Fibroblast of lung (primary cell): ENCODE data around the gene SRI. TPM values are rescaled to one million over a fixed set of nuclear protein-coding genes. Genes with fewer than 3 reads are reported as not detected.

Source experiments
- DNase-seq, 2 donors: peaks; one replicate each; pipeline versions ENCODE4 v3.0.0 to v3.0.0-alpha.2; 2010; ENCODE audit warnings: low read depth in 2 of 2
- H2AFZ ChIP-seq: 2 replicates; pipeline ENCODE4 v1.5.1; 2012; ENCODE audit warnings: low read length, control low read depth, inconsistent platforms
- H3K27ac ChIP-seq: 2 replicates; pipeline ENCODE4 v1.5.1; 2011; ENCODE audit warnings: low read length, control low read depth; ENCODE audit not compliant: insufficient read depth
- H3K27me3 ChIP-seq: 2 replicates; pipeline ENCODE4 v1.5.1; 2011; ENCODE audit warnings: mild to moderate bottlenecking, low read length; ENCODE audit not compliant: control insufficient read depth, insufficient read depth
- H3K36me3 ChIP-seq: 2 replicates; pipeline ENCODE4 v1.5.1; 2011; ENCODE audit warnings: low read length; ENCODE audit not compliant: control insufficient read depth, insufficient read depth
- H3K4me1 ChIP-seq: 2 replicates; pipeline ENCODE4 v1.5.1; 2011; ENCODE audit warnings: low read length; ENCODE audit not compliant: control insufficient read depth, insufficient read depth; ENCODE audit errors: extremely low read depth
- H3K4me2 ChIP-seq: 2 replicates; pipeline ENCODE4 v1.5.1; 2011; ENCODE audit warnings: low read length, control low read depth; ENCODE audit not compliant: insufficient read depth; ENCODE audit errors: extremely low read depth
- H3K4me3 ChIP-seq, 4 experiments: fragments of 200-600 bp in 1 of 4; sonication (generic) in 1 of 4; replicated peaks in 1 of 4; 2 replicates each; pipeline ENCODE4 v1.5.1; 2011 to 2016; ENCODE audit warnings: low read length in 4 of 4, low read depth in 3 of 4, mild to moderate bottlenecking in 3 of 4, control low read depth in 2 of 4, inconsistent platforms in 1 of 4, mixed read lengths in 1 of 4; ENCODE audit not compliant: insufficient read depth in 1 of 4; ENCODE audit errors: control extremely low read depth in 1 of 4
- H3K79me2 ChIP-seq: 2 replicates; pipeline ENCODE4 v1.5.1; 2012; ENCODE audit warnings: mild to moderate bottlenecking, low read length, inconsistent platforms; ENCODE audit not compliant: control insufficient read depth, insufficient read depth
- H3K9ac ChIP-seq: 2 replicates; pipeline ENCODE4 v1.5.1; 2011; ENCODE audit warnings: mild to moderate bottlenecking, low read length, control low read depth; ENCODE audit not compliant: insufficient read depth
- H3K9me3 ChIP-seq: 2 replicates; pipeline ENCODE4 v1.5.1; 2012; ENCODE audit warnings: low read depth, low read length; ENCODE audit not compliant: control insufficient read depth, insufficient read depth
- H4K20me1 ChIP-seq: 2 replicates; pipeline ENCODE4 v1.5.1; 2011; ENCODE audit warnings: low read length; ENCODE audit not compliant: control insufficient read depth, insufficient read depth; ENCODE audit errors: extremely low read depth
- CTCF ChIP-seq, 2 donors: IDR thresholded peaks in 1 of 2; conservative IDR thresholded peaks in 1 of 2; 1 replicate in 1 of 2; 2 replicates in 1 of 2; pipeline ENCODE4 v1.5.1; 2011 to 2012; ENCODE audit warnings: low read length in 2 of 2, control low read depth in 1 of 2, inconsistent platforms in 1 of 2, low read depth in 1 of 2, mild to moderate bottlenecking in 1 of 2
- EZH2 ChIP-seq: IDR thresholded peaks from 2 replicates; pipeline ENCODE4 v1.5.1; 2012; ENCODE audit warnings: low read length, control low read depth, mild to moderate bottlenecking; ENCODE audit errors: missing control alignments
- polyA plus RNA-seq, 2 donors: library from polyadenylated mRNA; depleted of rRNA in 1 of 2; stranded (reverse) in 1 of 2; unstranded in 1 of 2; fragments of >200 nt; gene quantifications; 2 replicates each; pipeline ENCODE4 v1.2.1, GENCODE V29; 2011 to 2012; ENCODE audit warnings: missing spikeins in 1 of 2
- total RNA-seq: library from RNA; depleted of rRNA; stranded (reverse); fragments of >200 nt; gene quantifications from 2 replicates; pipeline ENCODE4 v1.2.1, GENCODE V29; 2014

Gene SRI
- total and polyA plus RNA-seq, 2 donors (not counting 1 experiment from before 2014, with no cell fraction given) = 75.1 to 204 TPM

DNA sequence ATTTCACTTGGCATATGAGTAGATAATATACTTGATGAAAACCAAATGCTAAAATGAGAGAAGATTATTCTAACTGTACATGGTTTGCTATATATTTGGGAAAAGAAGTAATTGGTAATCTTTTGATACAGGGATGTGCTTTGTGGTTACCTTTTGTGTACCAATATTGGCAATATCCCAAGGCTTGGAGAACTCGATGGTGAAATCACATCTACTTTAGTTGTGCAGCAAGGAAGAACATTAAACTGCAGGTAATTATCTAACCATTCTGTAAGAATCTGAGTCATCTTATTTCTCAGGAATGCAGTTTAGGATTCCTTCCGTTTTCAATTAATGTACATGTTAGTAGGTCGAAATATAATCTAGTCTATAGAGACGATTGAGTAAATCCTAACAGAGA, 64.1 kb downstream of the SRI start:
- Histone ChIP-seq H2AFZ (no peak overlapping the region), H3K4me2 (no peak overlapping the region), H3K9me3 (no peaks in the 10 kb centered on the region), H3K9ac (no peak overlapping the region), H3K4me1 (no peaks in the 10 kb centered on the region), H3K27ac (no peak overlapping the region), H3K4me3 (no peak overlapping the region), H3K27me3 (no peaks in the 10 kb centered on the region), H4K20me1 (no peaks in the 10 kb centered on the region), H3K36me3 (no peaks in the 10 kb centered on the region), H3K79me2 (no peaks in the 10 kb centered on the region)
- TF ChIP-seq EZH2 (no peak), CTCF (conservative IDR thresholded peaks at IDR 0.05 in 1 of 2, IDR thresholded peaks at IDR 0.05 in 1 of 2; ENCODE audit: low read depth in 1 of 2, low read length in 2 of 2) (no peak)
- DNase-seq = no peak

Other genes with a start within 250 kb of the SRI start
- 0.26 and 0.99 TPM in 2 replicates for gene STEAP4, start 86.9 kb upstream of the SRI start, total RNA-seq
- 0.88 and 0.94 TPM in 2 replicates for gene STEAP4, start 86.9 kb upstream of the SRI start, polyA plus RNA-seq